Ishikawa (cell line): ENCODE results near the gene RSU1.

Source experiments
- CEBPB ChIP-seq: IDR thresholded peaks from 2 replicates; pipeline ENCODE4 v1.6.1; 2012
- CREB1 ChIP-seq: IDR thresholded peaks from 2 replicates; pipeline ENCODE4 v1.6.1; 2012; ENCODE audit warnings: low read depth
- EGR1 ChIP-seq: IDR thresholded peaks from 2 replicates; pipeline ENCODE4 v1.6.1; 2012
- EP300 ChIP-seq: IDR thresholded peaks from 2 replicates; pipeline ENCODE4 v1.6.1; 2012; ENCODE audit warnings: borderline replicate concordance
- FOXM1 ChIP-seq: IDR thresholded peaks from 2 replicates; pipeline ENCODE4 v1.6.1; 2012; ENCODE audit warnings: low read depth, borderline replicate concordance
- NFIC ChIP-seq: IDR thresholded peaks from 2 replicates; pipeline ENCODE4 v1.6.1; 2012
- RAD21 ChIP-seq: IDR thresholded peaks from 2 replicates; pipeline ENCODE4 v1.6.1; 2012; ENCODE audit warnings: low read depth
- TAF1 ChIP-seq: IDR thresholded peaks from 2 replicates; pipeline ENCODE4 v1.6.1; 2012; ENCODE audit warnings: low read depth, mild to moderate bottlenecking
- TCF12 ChIP-seq: IDR thresholded peaks from 2 replicates; pipeline ENCODE4 v1.6.1; 2012; ENCODE audit warnings: low read depth
- TEAD4 ChIP-seq: IDR thresholded peaks from 2 replicates; pipeline ENCODE4 v1.6.1; 2012
- USF1 ChIP-seq: IDR thresholded peaks from 2 replicates; pipeline ENCODE4 v1.6.1; 2012
- YY1 ChIP-seq: IDR thresholded peaks from 2 replicates; pipeline ENCODE4 v1.6.1; 2012; ENCODE audit warnings: low read depth
- ZBTB7A ChIP-seq: IDR thresholded peaks from 2 replicates; pipeline ENCODE4 v1.6.1; 2012; ENCODE audit warnings: low read depth
- TF ChIP-seq, protein P1 (sequence below): IDR thresholded peaks from 2 replicates; pipeline ENCODE4 v1.6.1; 2012
- TF ChIP-seq, protein P2 (sequence below): IDR thresholded peaks from 2 replicates; pipeline ENCODE4 v1.6.1; 2012; ENCODE audit warnings: low read depth, mild to moderate bottlenecking

RSU1 gene

GRCh38 chr10:16648366-16648765 is 168.9 kb downstream of the RSU1 start:
- TF ChIP-seq TEAD4 (no peak), EP300 (no peak)
- TF ChIP-seq, protein P1, sequence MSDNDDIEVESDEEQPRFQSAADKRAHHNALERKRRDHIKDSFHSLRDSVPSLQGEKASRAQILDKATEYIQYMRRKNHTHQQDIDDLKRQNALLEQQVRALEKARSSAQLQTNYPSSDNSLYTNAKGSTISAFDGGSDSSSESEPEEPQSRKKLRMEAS = no peak

GRCh38 chr10:16646181-16647059 is 170.8 kb downstream of the RSU1 start:
- no peak for TF ChIP-seq ZBTB7A
- no peak for TF ChIP-seq NFIC
- no peak for TF ChIP-seq RAD21
- no peak for TF ChIP-seq CREB1
- no peak for TF ChIP-seq EGR1
- no peak for TF ChIP-seq TAF1
- no peak for TF ChIP-seq EP300
- TF ChIP-seq TCF12 = no peak
- no peak for TF ChIP-seq USF1
- no peak for TF ChIP-seq CEBPB
- no peak for TF ChIP-seq FOXM1

DNA sequence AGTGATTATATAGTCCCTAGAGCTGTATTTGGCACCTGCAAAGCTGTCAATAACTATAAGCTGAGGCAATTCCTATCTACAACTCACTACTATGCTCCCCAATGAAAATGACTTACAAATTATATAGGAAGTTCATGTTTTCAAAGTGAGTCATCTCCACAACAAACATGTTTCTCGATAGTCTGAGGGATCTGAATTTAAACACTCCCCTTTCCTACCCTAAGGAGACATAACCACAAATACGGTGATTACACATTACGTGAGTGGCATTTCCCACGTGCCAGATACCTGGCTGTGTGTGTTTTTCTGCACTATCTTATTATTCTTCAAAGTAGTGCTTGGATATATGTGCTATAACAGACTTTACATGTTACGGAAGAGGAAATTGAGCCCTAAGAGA is 173.1 kb downstream of the RSU1 start:
- TF ChIP-seq EP300 (no peak), USF1 (no peak), ZBTB7A (no peak), RAD21 (no peak)

DNA sequence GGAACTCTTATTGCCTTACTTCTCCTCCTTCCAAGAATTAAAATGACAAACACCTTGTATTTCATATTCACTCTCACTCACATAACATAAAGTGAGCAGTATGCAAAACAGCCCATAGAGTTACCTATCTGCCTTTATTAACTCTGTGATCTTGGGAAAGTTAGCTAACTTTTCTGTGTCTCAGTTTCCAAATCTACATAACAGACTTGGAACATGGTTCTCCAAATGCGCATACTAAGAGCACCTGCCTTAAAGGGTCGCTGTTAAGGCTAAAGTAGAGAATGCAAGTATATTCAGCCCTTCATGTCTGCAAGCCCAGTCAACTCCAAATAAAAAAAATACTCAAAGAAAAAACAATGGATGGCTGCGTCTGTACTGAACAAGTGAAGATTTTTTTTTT is 173.7 kb downstream of the RSU1 start:
- TF ChIP-seq, protein P1 = no peak
- TF ChIP-seq USF1 = no peak
- no peak for TF ChIP-seq TAF1
- TF ChIP-seq EP300 = no peak
- TF ChIP-seq, protein P2, sequence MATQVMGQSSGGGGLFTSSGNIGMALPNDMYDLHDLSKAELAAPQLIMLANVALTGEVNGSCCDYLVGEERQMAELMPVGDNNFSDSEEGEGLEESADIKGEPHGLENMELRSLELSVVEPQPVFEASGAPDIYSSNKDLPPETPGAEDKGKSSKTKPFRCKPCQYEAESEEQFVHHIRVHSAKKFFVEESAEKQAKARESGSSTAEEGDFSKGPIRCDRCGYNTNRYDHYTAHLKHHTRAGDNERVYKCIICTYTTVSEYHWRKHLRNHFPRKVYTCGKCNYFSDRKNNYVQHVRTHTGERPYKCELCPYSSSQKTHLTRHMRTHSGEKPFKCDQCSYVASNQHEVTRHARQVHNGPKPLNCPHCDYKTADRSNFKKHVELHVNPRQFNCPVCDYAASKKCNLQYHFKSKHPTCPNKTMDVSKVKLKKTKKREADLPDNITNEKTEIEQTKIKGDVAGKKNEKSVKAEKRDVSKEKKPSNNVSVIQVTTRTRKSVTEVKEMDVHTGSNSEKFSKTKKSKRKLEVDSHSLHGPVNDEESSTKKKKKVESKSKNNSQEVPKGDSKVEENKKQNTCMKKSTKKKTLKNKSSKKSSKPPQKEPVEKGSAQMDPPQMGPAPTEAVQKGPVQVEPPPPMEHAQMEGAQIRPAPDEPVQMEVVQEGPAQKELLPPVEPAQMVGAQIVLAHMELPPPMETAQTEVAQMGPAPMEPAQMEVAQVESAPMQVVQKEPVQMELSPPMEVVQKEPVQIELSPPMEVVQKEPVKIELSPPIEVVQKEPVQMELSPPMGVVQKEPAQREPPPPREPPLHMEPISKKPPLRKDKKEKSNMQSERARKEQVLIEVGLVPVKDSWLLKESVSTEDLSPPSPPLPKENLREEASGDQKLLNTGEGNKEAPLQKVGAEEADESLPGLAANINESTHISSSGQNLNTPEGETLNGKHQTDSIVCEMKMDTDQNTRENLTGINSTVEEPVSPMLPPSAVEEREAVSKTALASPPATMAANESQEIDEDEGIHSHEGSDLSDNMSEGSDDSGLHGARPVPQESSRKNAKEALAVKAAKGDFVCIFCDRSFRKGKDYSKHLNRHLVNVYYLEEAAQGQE = no peak
- no peak for TF ChIP-seq FOXM1
- no peak for TF ChIP-seq EGR1
- no peak for TF ChIP-seq TEAD4
- no peak for TF ChIP-seq NFIC
- TF ChIP-seq RAD21 = no peak
- no peak for TF ChIP-seq CREB1
- TF ChIP-seq CEBPB = no peak
- TF ChIP-seq TCF12 = no peak
- TF ChIP-seq YY1 = no peak
- no peak for TF ChIP-seq ZBTB7A

DNA sequence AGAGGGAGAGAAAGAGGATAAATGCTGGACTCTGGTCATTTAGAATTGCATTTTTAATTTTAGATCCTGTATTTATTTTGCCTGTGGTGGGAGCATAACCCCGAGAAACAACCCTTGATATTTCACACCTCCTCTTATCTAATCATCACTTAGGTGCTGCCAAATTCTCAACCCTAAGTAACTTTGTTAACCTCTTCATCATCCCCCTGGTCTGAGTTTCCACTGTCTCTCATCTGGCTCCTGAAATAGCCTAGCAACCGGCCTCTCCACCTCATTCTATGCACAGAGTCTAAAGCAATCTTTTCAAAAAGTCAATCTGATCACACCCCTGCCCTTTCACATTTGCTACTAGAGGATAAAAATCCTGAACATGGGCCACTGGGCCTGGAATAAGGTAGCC is 177.1 kb downstream of the RSU1 start:
- no peak for TF ChIP-seq RAD21
- TF ChIP-seq, protein P2 = no peak
- no peak for TF ChIP-seq TCF12
- TF ChIP-seq EP300 = no peak
- TF ChIP-seq YY1 = no peak
- TF ChIP-seq CREB1 = no peak
- TF ChIP-seq USF1 = no peak
- TF ChIP-seq, protein P1 = no peak
- TF ChIP-seq EGR1 = no peak
- no peak for TF ChIP-seq CEBPB
- TF ChIP-seq TEAD4 = no peak
- TF ChIP-seq FOXM1 = no peak
- TF ChIP-seq TAF1 = no peak
